Activated CD4-positive, alpha-beta T cell treated with anti-CD3 and anti-CD28 coated beads, Interleukin-2, amount 50 U/mL, for 4 hours (primary cell): ENCODE results near the gene SOAT1.
"Not testable (repeated sequence)": the region's sequence is repeated elsewhere in the genome, so short reads cannot be mapped to it uniquely, and the experiment has no call there.

ENCODE experiments used
- DNase-seq, 2 experiments: peaks; one replicate each; pipeline ENCODE4 v3.0.0-alpha.2; 2020

Gene SOAT1

DNA sequence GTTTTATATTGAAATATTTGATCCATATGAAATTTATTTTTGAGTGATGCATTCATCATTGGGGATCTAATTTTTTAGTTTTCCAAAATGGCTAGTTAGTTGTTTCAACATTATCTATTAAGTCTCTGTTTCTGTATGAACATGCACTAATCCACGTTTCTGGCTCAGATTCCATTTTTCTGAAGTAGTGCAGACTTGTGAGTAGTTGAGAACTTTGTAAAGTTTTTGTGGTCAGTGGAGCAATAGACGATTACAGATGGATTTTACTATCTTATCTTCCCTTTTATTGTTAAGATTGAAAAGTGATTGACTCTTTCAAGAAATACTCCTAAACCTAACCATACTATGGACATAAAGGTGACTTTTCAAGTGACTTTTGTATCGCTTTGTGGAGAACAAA lies 16.7 kb downstream of the SOAT1 start:
- DNase-seq = no peak

GRCh38 chr1:179310721-179311120 lies 17.1 kb downstream of the SOAT1 start:
- no peak for DNase-seq

DNA sequence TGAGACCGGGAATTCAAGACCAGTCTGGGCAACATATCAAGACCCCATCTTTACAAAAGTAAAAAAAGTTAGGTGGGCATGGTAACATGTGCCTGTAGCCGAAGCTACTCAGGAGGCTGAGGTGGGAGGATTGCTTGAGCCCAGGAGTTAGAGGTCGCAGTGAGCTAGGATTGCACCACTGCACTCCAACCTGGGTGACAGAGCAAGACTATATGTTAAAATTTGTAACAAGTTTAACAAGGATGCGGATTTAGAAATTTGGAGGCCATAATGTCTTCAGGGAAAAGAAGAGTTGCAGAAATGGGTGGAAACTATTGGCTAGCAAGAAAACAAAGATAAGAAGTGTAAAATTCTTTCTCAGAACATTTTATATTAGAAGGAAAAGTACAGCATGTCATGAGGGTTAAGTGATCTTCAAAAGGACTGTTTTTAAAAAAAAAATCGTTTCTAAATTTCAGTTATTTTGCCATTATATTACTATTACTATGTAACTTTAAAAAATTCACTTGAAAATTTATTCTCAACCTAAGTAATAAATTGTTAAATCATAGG lies 17.6 kb downstream of the SOAT1 start:
- no peak for DNase-seq

DNA sequence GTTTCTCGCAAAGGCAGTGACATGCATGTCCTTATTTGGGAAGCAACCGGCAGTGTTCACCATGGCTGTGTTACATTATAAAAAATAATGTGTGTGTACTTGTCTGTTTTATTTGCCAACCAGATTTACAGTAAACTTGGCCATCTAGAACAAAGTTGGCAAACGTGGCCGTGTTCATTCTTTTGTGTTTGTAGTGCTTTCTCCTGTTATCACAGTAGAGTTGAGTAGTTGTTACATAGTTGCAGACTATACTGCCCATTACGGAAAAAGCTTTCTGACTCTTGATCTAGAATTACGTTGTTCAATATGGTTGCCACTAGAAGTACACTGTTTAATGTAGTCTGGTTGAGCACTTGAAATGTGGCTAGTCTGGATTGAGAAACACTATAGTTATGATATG lies 19.4 kb downstream of the SOAT1 start:
- DNase-seq = no peak

- no peak for DNase-seq
Observed at GRCh38 chr1:179314928-179315327, 21.3 kb downstream of the SOAT1 start.

DNA sequence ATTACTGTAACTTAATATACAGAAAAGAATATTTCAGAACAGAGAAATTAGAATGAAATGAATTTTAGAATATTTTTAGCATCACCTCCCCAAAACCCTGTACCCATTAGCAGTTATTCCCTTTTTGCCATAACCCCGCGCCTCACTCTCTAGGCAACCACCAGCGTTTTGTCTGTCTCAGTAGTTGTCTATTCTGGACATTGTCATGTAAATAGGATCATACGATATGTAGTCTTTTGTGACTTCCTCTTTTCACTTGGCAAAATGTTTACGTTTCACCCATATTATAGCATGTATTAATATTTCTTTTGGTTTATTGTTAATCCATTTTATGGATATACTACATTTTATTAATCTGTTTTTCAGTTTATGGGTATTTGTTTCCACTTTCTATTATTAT lies 24.9 kb downstream of the SOAT1 start:
- DNase-seq = no peak

- no peak for DNase-seq
Observed at GRCh38 chr1:179321533-179322216, 28.1 kb downstream of the SOAT1 start.

GRCh38 chr1:179322557-179322956 lies 29.0 kb downstream of the SOAT1 start:
- no peak for DNase-seq

- DNase-seq = no peak
Observed at GRCh38 chr1:179323436-179323835, 29.8 kb downstream of the SOAT1 start.

GRCh38 chr1:179325836-179326235 lies 32.2 kb downstream of the SOAT1 start:
- DNase-seq = no peak

- DNase-seq = no peak
Observed at GRCh38 chr1:179326746-179327145, 33.1 kb downstream of the SOAT1 start.

- no peak for DNase-seq
Observed at GRCh38 chr1:179327196-179327595, 33.6 kb downstream of the SOAT1 start.

DNA sequence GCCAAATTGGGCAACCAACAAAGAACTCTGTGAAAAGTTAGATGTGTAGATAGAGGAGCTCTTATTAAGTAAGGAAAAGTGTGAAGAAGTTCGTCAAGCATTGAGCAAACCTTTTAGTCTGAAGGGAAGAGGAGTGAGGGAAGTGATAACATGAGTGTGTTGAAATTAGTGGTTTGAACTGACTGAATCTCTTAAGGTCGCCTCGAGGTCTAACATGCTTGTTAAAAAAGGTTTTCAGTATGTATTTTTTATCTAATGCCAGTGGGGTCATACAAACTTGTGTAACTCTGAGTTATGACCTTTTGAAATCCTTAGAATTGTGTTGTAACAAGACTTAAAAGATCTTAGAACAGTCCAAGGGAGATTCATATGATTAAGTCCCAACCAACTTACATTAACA lies 34.1 kb downstream of the SOAT1 start:
- DNase-seq = no peak

DNA sequence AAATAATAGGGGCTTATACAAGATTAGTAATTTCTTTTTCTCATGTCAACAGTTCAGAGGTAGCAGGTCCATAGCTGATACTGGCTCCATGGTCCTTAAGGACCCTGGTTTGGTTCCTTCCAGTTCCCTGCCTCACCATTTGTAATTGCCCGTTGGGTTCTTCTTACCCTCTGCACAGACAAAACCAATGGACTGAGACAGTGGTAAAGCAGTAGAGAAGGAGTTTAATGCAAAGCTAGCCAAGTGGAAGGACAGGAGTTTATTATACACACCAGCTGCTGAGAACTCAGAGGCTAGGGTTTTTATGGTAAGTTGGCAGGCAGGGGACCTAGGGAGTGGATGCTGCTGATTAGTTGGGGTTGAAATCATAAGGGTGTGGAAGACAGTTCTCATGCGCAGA lies 36.3 kb downstream of the SOAT1 start:
- DNase-seq = no peak

DNA sequence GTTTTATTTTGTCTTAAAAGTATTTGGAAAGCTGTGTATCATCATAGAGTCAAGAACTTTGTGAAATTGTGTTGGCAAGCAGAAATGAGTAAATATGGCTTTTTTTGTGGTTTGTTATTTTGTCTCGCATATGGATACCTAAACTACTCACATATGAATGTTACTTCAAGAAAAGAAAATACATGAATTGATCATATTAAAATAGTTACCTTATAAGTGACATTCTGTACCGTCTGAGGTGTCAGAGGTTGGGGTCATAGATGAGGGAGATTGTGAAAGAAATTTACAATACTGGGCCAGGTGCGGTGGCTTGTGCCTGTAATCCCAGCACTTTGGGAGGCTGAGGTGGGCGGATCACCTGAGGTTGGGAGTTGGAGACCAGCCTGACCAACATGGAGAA lies 40.8 kb downstream of the SOAT1 start:
- no peak for DNase-seq

- DNase-seq = no peak
Observed at GRCh38 chr1:179337288-179337687, 43.7 kb downstream of the SOAT1 start.

DNA sequence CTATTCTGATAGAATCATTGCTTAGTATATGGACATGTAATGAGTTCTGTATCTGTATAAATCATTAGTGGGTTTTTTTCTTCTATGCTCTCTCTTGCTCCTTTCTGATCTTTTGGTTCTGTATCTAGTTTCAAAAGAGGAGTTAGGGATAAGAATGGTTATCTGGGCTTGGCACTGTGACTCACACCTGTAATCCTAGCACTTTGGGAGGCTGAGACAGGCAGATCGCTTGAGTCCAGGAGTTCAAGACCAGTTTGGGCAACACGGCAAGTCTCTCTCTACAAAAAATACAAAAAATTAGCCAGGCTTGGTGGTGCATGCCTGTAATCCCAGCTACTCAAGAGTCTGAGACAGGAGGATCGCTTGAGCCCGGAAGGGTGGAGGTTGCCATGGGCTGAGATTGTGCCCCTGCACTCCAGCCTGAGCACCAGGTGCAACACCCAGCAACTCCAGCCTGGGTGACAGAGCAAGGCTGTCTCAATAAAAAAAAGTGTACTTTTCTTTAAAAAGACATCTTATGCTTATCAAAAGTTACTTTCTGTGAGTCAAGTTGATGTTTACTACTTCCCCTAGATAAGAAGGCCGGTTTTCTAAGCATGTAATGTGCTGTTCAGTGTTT lies 44.5 kb downstream of the SOAT1 start:
- DNase-seq = no peak

GRCh38 chr1:179340918-179341317 lies 47.3 kb downstream of the SOAT1 start:
- no peak for DNase-seq

DNA sequence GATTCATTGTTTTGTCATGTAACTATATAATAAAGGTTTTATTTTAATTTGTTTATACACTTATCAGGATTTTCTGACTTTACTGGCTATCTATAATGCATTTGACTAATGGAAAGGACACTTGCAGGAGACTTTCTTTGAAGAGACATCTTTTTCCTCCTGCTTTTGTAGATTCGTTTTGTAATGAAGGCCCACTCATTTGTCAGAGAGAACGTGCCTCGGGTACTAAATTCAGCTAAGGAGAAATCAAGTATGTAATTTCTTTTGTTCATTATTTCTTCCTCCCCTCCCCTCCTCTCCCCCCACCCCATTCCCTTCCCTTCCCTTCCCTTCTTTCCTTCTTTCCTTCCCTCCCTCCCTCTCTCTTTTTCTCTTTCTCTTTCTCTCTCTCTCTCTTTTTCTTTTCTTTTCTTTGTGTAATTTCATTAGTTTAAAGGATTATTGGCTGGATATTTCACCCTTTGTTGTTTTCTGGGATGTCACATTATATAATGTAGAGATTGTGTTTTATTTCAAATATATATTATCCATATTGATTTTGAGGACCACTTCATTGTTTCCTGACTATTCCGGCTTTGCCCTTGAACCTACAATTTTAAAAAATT lies 48.4 kb downstream of the SOAT1 start:
- DNase-seq = no peak

DNA sequence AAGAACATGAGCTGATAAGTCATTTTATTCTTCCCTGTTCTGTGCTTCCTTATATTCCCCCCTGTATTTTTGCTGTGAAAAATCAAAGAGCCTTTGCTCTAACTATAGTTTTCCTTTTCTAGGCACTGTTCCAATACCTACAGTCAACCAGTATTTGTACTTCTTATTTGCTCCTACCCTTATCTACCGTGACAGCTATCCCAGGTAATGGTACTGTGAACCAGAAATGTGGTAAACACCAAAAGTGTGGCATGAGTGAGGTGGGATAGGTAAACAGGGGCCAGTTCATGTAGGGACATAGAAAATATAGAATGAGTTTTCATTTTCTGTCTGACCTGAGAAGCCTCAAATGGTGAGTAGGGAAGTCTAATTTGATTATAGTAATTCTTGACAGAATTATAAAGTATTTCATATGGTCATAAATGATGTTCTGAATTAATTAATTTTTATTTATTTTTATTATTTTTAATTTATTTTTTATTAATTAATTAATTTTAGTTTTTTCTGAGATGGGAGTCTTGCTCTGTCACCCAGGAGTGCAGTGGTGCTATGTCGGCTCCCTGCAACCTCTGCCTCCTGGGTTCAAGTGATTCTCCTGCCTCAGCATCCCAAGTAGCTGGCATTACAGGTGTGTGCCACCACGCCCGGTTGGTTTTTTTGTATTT lies 49.3 kb downstream of the SOAT1 start:
- DNase-seq = no peak

GRCh38 chr1:179351281-179351680 lies 57.7 kb downstream of the SOAT1 start:
- DNase-seq = no peak

- DNase-seq = no peak
Observed at GRCh38 chr1:179352236-179352635, 58.6 kb downstream of the SOAT1 start.

GRCh38 chr1:179353546-179353945 lies 59.9 kb downstream of the SOAT1 start:
- no peak for DNase-seq

DNA sequence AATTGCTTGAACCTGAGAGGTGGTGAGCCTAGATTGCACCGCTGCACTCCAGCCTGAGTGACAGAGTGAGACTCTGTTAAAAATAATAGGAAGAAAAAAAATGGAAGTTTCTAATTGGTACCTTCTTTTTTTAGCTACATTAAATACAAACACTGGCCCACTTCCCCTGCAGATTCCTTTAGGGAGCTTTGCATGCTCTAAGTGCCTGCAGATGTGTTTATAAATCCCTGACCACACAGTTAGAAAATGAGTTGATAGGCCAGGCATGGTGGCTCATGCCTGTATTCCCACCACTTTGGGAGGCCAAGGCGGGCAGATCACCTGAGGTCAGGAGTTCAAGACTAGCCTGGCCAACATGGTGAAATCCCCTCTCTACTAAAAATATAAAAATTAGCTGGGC lies 68.0 kb downstream of the SOAT1 start:
- DNase-seq = not testable (repeated sequence)
